Measurements from ENCODE around the gene RGS18. TPM values are rescaled to one million over a fixed set of nuclear protein-coding genes. Genes with fewer than 3 reads are reported as not detected.

The RGS18 gene
- total RNA-seq, 1 experiment from 2014 or later: not detected

- no peak overlapping the region for H3K27ac Mint-ChIP-seq
- no peak overlapping the region for H2BK15ac ChIP-seq (ENCODE audit: low read depth, low read length)
- no peak overlapping the region for H2BK5ac ChIP-seq (ENCODE audit: insufficient read length, low read length)
- H3K79me1 ChIP-seq (ENCODE audit: insufficient read depth, low read depth, low read length, poor library complexity, severe bottlenecking): no peaks in the 10 kb centered on the region
- no peak for DNase-seq
- no peaks in the 10 kb centered on the region for H3K79me2 ChIP-seq (ENCODE audit: insufficient read depth, low read length)
- H3K23ac ChIP-seq (ENCODE audit: insufficient read length, low read depth, low read length): no peak overlapping the region
- no peak overlapping the region for H3K4me3 Mint-ChIP-seq
- no peak overlapping the region for H2BK120ac ChIP-seq (ENCODE audit: low read depth, low read length, poor library complexity, severe bottlenecking)
- no peak overlapping the region for H3T11ph ChIP-seq (ENCODE audit: low read length)
- no peaks in the 10 kb centered on the region for H3K27me3 Mint-ChIP-seq (ENCODE audit: low read depth)
- no peak overlapping the region for H3K18ac ChIP-seq (ENCODE audit: insufficient read length, low read depth, low read length)
- H3K27ac ChIP-seq (ENCODE audit: insufficient read length, low read depth, low read length): no peak overlapping the region
- H3K27me3 ChIP-seq (ENCODE audit: insufficient read depth, low read length): no peaks in the 10 kb centered on the region
- no peak overlapping the region for H4K91ac ChIP-seq (ENCODE audit: insufficient read length, low read depth, low read length)
- no peak overlapping the region for H2AK5ac ChIP-seq (ENCODE audit: insufficient read length, low read length)
- no peak overlapping the region for H2BK20ac ChIP-seq (ENCODE audit: low read depth, low read length, poor library complexity, severe bottlenecking)
- H2AFZ ChIP-seq (ENCODE audit: low read length): no peak overlapping the region
- peaks cover 4 to 7% of the 10 kb centered on the region in 2 experiments for H3K4me1 Mint-ChIP-seq
- no peaks in the 10 kb centered on the region for H3K36me3 Mint-ChIP-seq (ENCODE audit: insufficient read depth in 1 of 3, low read depth in 3 of 3)
- H3K9ac ChIP-seq (ENCODE audit: extremely low read depth, insufficient read length, low read length): no peak overlapping the region
- no peak overlapping the region for H3K4me2 ChIP-seq (ENCODE audit: insufficient read depth, insufficient read length, low read length)
- no peak overlapping the region for H4K5ac ChIP-seq (ENCODE audit: insufficient read length, low read depth, low read length)
- H3K56ac ChIP-seq (ENCODE audit: insufficient read length, low read depth, low read length): no peak overlapping the region
- H3K14ac ChIP-seq (ENCODE audit: insufficient read depth, low read length): no peak overlapping the region
- no peak overlapping the region for H4K8ac ChIP-seq (replicated peaks; ENCODE audit: insufficient read length, low read depth, low read length)
- H3K4ac ChIP-seq (ENCODE audit: low read depth, low read length): no peak overlapping the region
- no peak for TF ChIP-seq CTCF (conservative IDR thresholded peaks at IDR 0.05)
- H3K9me3 Mint-ChIP-seq: no peaks in the 10 kb centered on the region
- whole genome bisulfite sequencing (ENCODE audit: extremely low coverage, insufficient read length, low lambda C conversion rate): no CpG with 5 or more reads among the region's 2 CpGs
- H3K9me3 ChIP-seq (ENCODE audit: control insufficient read depth, low read depth, low read length): no peaks in the 10 kb centered on the region
- H4K20me1 ChIP-seq (ENCODE audit: control insufficient read depth, insufficient read depth, insufficient read length): no peaks in the 10 kb centered on the region
- no peaks in the 10 kb centered on the region for H3K4me1 ChIP-seq (ENCODE audit: insufficient read depth, low read length)
- no peak overlapping the region for H2BK12ac ChIP-seq (ENCODE audit: insufficient read length, low read depth, low read length)
- H3K23me2 ChIP-seq (ENCODE audit: insufficient read length, low read depth, low read length, poor library complexity, severe bottlenecking): no peaks in the 10 kb centered on the region
Observed at GRCh38 chr1:192190066-192190465, 31.8 kb downstream of the RGS18 start.

Data from H9 (cell line).